ENCODE results near the gene APOA4.

DNA sequence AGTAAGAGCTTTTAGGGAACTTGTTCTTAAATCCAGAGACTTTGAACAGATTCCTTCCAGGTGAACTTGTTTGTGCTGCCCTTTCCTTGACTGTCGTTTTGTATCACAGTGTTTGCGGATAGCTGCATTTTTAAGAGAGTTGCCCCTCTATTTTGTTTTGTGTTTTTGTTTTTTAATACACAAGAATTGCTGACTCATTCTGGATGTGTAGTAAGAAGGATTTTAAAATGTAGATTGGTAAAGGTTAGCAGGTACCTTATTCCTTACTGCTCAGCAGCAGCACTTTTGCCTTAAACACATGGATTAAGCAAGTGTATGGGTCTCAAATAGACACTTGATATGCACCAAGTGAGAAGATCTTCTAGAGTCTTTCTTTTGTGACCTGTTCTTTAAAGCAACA, 22.5 kb downstream of the APOA4 start:
- TF ChIP-seq, protein P1, sequence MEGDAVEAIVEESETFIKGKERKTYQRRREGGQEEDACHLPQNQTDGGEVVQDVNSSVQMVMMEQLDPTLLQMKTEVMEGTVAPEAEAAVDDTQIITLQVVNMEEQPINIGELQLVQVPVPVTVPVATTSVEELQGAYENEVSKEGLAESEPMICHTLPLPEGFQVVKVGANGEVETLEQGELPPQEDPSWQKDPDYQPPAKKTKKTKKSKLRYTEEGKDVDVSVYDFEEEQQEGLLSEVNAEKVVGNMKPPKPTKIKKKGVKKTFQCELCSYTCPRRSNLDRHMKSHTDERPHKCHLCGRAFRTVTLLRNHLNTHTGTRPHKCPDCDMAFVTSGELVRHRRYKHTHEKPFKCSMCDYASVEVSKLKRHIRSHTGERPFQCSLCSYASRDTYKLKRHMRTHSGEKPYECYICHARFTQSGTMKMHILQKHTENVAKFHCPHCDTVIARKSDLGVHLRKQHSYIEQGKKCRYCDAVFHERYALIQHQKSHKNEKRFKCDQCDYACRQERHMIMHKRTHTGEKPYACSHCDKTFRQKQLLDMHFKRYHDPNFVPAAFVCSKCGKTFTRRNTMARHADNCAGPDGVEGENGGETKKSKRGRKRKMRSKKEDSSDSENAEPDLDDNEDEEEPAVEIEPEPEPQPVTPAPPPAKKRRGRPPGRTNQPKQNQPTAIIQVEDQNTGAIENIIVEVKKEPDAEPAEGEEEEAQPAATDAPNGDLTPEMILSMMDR (IDR thresholded peaks at IDR 0.05; ENCODE audit: extremely low read depth in 1 of 2, insufficient read depth in 1 of 2, low read depth in 1 of 2, low read length in 2 of 2), result no peak
- TF ChIP-seq POLR2A (IDR thresholded peaks at IDR 0.05; ENCODE audit: low read depth, low read length) (no peak), POLR2AphosphoS5 (IDR thresholded peaks at IDR 0.05; ENCODE audit: insufficient read depth, low read depth, low read length) (no peak), EZH2 (IDR thresholded peaks at IDR 0.05; ENCODE audit: borderline replicate concordance, low read depth, low read length, severe bottlenecking) (no peak), MYC (IDR thresholded peaks at IDR 0.05; ENCODE audit: low read depth, low read length) (no peak)
